Uterus (tissue), 4 donors: ENCODE measurements around the gene PTGES2. TPM values are rescaled to one million over a fixed set of nuclear protein-coding genes. Genes with fewer than 3 reads are reported as not detected.

Experiments used
- DNase-seq, 2 donors: peaks; one replicate each; pipeline ENCODE4 v3.0.0-alpha.2; 2019 to 2020
- H3K27ac ChIP-seq, 2 donors: fragments of 200-600 bp; sonication (generic); 1 replicate in 1 of 2; 2 replicates in 1 of 2; pipeline ENCODE4 v1.5.1; 2016 to 2018
- H3K27me3 ChIP-seq, 2 donors: fragments of 200-600 bp; sonication (generic); one replicate each; pipeline ENCODE4 v1.5.1; 2018 to 2019; ENCODE audit warnings: control low read depth in 1 of 2
- H3K36me3 ChIP-seq, 2 donors: fragments of 200-600 bp; sonication (generic); one replicate each; pipeline ENCODE4 v1.5.1; 2019; ENCODE audit warnings: control low read depth in 1 of 2
- H3K4me1 ChIP-seq, 2 donors: fragments of 200-600 bp; sonication (generic); one replicate each; pipeline ENCODE4 v1.5.1; 2018 to 2019; ENCODE audit warnings: control low read depth in 1 of 2
- H3K4me3 ChIP-seq, 2 donors: fragments of 200-600 bp; sonication (generic); 1 replicate in 1 of 2; 2 replicates in 1 of 2; pipeline ENCODE4 v1.5.1; 2018 to 2019; ENCODE audit warnings: mild to moderate bottlenecking in 1 of 2
- H3K9me3 ChIP-seq, 2 donors: fragments of 200-600 bp; sonication (generic); one replicate each; pipeline ENCODE4 v1.5.1; 2019; ENCODE audit warnings: control low read depth in 1 of 2
- CTCF ChIP-seq, 4 experiments: fragments of 200-600 bp in 2 of 4; fragments of 450-650 bp in 2 of 4; sonication (generic) in 2 of 4; IDR thresholded peaks; one replicate each; pipeline ENCODE4 v1.5.1; 2016 to 2019; ENCODE audit warnings: antibody characterized with exemption in 4 of 4, mild to moderate bottlenecking in 2 of 4, moderate library complexity in 1 of 4
- POLR2A ChIP-seq, 2 donors: fragments of 450-650 bp; IDR thresholded peaks; one replicate each; pipeline ENCODE4 v1.6.1; 2016; ENCODE audit warnings: antibody characterized with exemption in 2 of 2, mild to moderate bottlenecking in 1 of 2, moderate library complexity in 1 of 2
- intact Hi-C: fragments of 100-400 bp; cut with DNase I; formaldehyde crosslinking; loops from one replicate; pipeline ENCODE4 v1.15.1; 2023; ENCODE audit warnings: low total_unique reads
- total RNA-seq, 4 donors: library from RNA; depleted of rRNA in 3 of 4; stranded (reverse); fragments of >200 nt in 3 of 4; gene quantifications; one replicate each; pipeline versions ENCODE4 v1.1.0 to v1.2.4, GENCODE V29; 2014 to 2023
- donor health status: DM: yes; HTN: yes; CAD: no.

Gene PTGES2
- total RNA-seq, 4 donors from 2014 or later = 21.5 to 173 (median 64.2) TPM

GRCh38 chr9:128096616-128097536 is 30.7 kb downstream of the PTGES2 start:
- no peaks in the 10 kb centered on the region for H3K9me3 ChIP-seq
- H3K27me3 ChIP-seq = no peaks in the 10 kb centered on the region
- intact Hi-C loops = no loop called here
- no peak overlapping the region for H3K4me3 ChIP-seq
- H3K4me1 ChIP-seq = peaks cover 43 to 63% of the 10 kb centered on the region in 2 donors
- no peaks in the 10 kb centered on the region for H3K36me3 ChIP-seq
- TF ChIP-seq CTCF (IDR thresholded peaks at IDR 0.05) = no peak
- TF ChIP-seq POLR2A (IDR thresholded peaks at IDR 0.05) = no peak
- DNase-seq = no peak
- peak overlapping the region; percentile 91 to 95 for H3K27ac ChIP-seq

GRCh38 chr9:128094950-128095544 is 32.5 kb downstream of the PTGES2 start:
- Histone ChIP-seq H3K4me1 (peaks cover 40 to 51% of the 10 kb centered on the region in 2 donors), H3K9me3 (no peaks in the 10 kb centered on the region)
- intact Hi-C loops = no loop called here

GRCh38 chr9:128094166-128094949 is 33.2 kb downstream of the PTGES2 start:
- TF ChIP-seq POLR2A (IDR thresholded peaks at IDR 0.05) = peak; percentile 67 to 82
- TF ChIP-seq CTCF (IDR thresholded peaks at IDR 0.05) = no peak
- peak; percentile 90 to 97 for DNase-seq
- H3K4me1 ChIP-seq = peaks cover 44 to 48% of the 10 kb centered on the region in 2 donors
- peak overlapping the region; percentile 8 to 27 for H3K4me3 ChIP-seq
- no peaks in the 10 kb centered on the region for H3K36me3 ChIP-seq
- H3K27me3 ChIP-seq = no peaks in the 10 kb centered on the region
- intact Hi-C loops = no loop called here
- peak overlapping the region; percentile 91 to 95 for H3K27ac ChIP-seq
- no peaks in the 10 kb centered on the region for H3K9me3 ChIP-seq

More at GRCh38 chr9:128094950-128095544, 32.5 kb downstream of the PTGES2 start:
- no peaks in the 10 kb centered on the region for H3K36me3 ChIP-seq
- peak overlapping the region; percentile 91 to 95 for H3K27ac ChIP-seq
- TF ChIP-seq POLR2A (IDR thresholded peaks at IDR 0.05) (no peak), CTCF (IDR thresholded peaks at IDR 0.05) (no peak)
- DNase-seq = no peak
- no peak overlapping the region for H3K4me3 ChIP-seq
- H3K27me3 ChIP-seq = no peaks in the 10 kb centered on the region

GRCh38 chr9:128093011-128093410 is 34.5 kb downstream of the PTGES2 start:
- DNase-seq = no peak
- intact Hi-C loops = no loop called here
- H3K4me1 ChIP-seq = peaks cover 44% of the 10 kb centered on the region in 2 donors

GRCh38 chr9:128092199-128092977 is 35.1 kb downstream of the PTGES2 start:
- no peak for DNase-seq
- intact Hi-C loops = no loop called here
- no peaks in the 10 kb centered on the region for H3K9me3 ChIP-seq
- H3K27ac ChIP-seq = peak overlapping the region; percentile 91 to 95
- no peak overlapping the region for H3K4me3 ChIP-seq
- H3K4me1 ChIP-seq = peaks cover 39 to 44% of the 10 kb centered on the region in 2 donors
- no peaks in the 10 kb centered on the region for H3K27me3 ChIP-seq
- TF ChIP-seq CTCF (IDR thresholded peaks at IDR 0.05) (no peak), POLR2A (IDR thresholded peaks at IDR 0.05) (no peak)
- H3K36me3 ChIP-seq = no peaks in the 10 kb centered on the region

More at GRCh38 chr9:128093011-128093410, 34.5 kb downstream of the PTGES2 start:
- Histone ChIP-seq H3K27me3 (no peaks in the 10 kb centered on the region), H3K27ac (peak overlapping the region; percentile 91 to 95), H3K36me3 (no peaks in the 10 kb centered on the region), H3K9me3 (no peaks in the 10 kb centered on the region), H3K4me3 (no peak overlapping the region)
- no peak for TF ChIP-seq POLR2A (IDR thresholded peaks at IDR 0.05)
